Ovary (tissue), 9 donors: ENCODE results near the gene DOK6. TPM values are rescaled to one million over a fixed set of nuclear protein-coding genes. Genes with fewer than 3 reads are reported as not detected.

Source experiments
- DNase-seq, 5 donors: peaks; one replicate each; pipeline ENCODE4 v3.0.0-alpha.2; 2019 to 2020
- H3K27ac ChIP-seq, 2 donors: fragments of 200-600 bp; one replicate each; pipeline versions ENCODE4 v1.5.1 to v1.8.0; 2019 to 2022
- H3K27me3 ChIP-seq: fragments of 200-600 bp; one replicate; pipeline ENCODE4 v1.8.0; 2022
- H3K36me3 ChIP-seq: fragments of 200-600 bp; sonication (generic); one replicate; pipeline ENCODE4 v1.5.1; 2019
- H3K4me1 ChIP-seq: one replicate; pipeline ENCODE4 v1.8.1; 2013; ENCODE audit warnings: mild to moderate bottlenecking, moderate library complexity; ENCODE audit not compliant: insufficient read depth
- H3K4me3 ChIP-seq: fragments of 200-600 bp; sonication (generic); one replicate; pipeline ENCODE4 v1.5.1; 2017
- H3K9me3 ChIP-seq, 2 donors: fragments of 200-600 bp in 1 of 2; sonication (generic) in 1 of 2; one replicate each; pipeline versions ENCODE4 v1.5.1 to v1.8.1; 2013 to 2019; ENCODE audit warnings: mild to moderate bottlenecking in 1 of 2, moderate library complexity in 1 of 2
- EP300 ChIP-seq: sonication (generic); formaldehyde crosslinking; IDR thresholded peaks from one replicate; pipeline ENCODE4 v1.6.1; 2017; ENCODE audit warnings: antibody characterized with exemption
- POLR2A ChIP-seq: fragments of 450-650 bp; IDR thresholded peaks from one replicate; pipeline ENCODE4 v1.6.1; 2017; ENCODE audit warnings: antibody characterized with exemption, mild to moderate bottlenecking, moderate library complexity
- WGBS, 3 donors: extraction: QIAGEN DNeasy Blood & Tissue Kit in 1 of 3; methylation state at CpG; one replicate each; pipeline versions ENCODE4 v1.1.5 to v1.1.7; 2013 to 2017; 5-methylcytosine and 5-hydroxymethylcytosine counted together
- intact Hi-C, 4 donors: fragments of 100-400 bp; cut with DNase I; formaldehyde crosslinking; loops; one replicate each; pipeline versions ENCODE4 v1.11.0 to v1.15.1; 2022 to 2023
- polyA plus RNA-seq, 2 donors: library from polyadenylated mRNA; stranded (reverse); fragments of 200-250 nt in 1 of 2; fragments of 350-450 nt in 1 of 2; fragmentation: Illumina TruSeq in 1 of 2; extraction: RNeasy Lipid Tissue Mini Kit (QIAGEN cat#74804) in 1 of 2; gene quantifications; one replicate each; pipeline ENCODE4 v1.2.3, GENCODE V29; 2013 to 2014
- total RNA-seq, 7 donors: library from RNA; depleted of rRNA in 2 of 7; stranded (reverse); fragments of >200 nt in 2 of 7; fragmentation: NEBNext Ultra II Directional in 3 of 7; extraction: Animal tissue kit (Norgen Biotek cat#: 25700) in 3 of 7; gene quantifications; one replicate each; pipeline versions ENCODE4 v1.1.0 to v1.2.4, GENCODE V29; 2016 to 2023
- TF ChIP-seq, protein P1 (sequence below), 3 donors: fragments of 450-650 bp in 2 of 3; fragments of 200-600 bp in 1 of 3; IDR thresholded peaks; one replicate each; pipeline versions ENCODE4 v1.5.1 to v1.8.0; 2016 to 2022; ENCODE audit warnings: antibody characterized with exemption in 3 of 3, mild to moderate bottlenecking in 1 of 3
- donor health status: DM: no; HTN: no; CAD: no; lungs with moderate emphysema.
- donor health status: DM: no; HTN: no; CAD: no.
- donor health status: Bipolar disorder and iron deficiency.
- donor health status: DM: yes; HTN: yes; CAD: no.
- donor health status: DM: no; HTN: no; CAD: no.
- donor health status: DM: yes; HTN: yes; CAD: no.

Gene DOK6
- total and polyA plus RNA-seq, 9 donors: 1.3 to 4.4 (median 2.8) TPM

DNA sequence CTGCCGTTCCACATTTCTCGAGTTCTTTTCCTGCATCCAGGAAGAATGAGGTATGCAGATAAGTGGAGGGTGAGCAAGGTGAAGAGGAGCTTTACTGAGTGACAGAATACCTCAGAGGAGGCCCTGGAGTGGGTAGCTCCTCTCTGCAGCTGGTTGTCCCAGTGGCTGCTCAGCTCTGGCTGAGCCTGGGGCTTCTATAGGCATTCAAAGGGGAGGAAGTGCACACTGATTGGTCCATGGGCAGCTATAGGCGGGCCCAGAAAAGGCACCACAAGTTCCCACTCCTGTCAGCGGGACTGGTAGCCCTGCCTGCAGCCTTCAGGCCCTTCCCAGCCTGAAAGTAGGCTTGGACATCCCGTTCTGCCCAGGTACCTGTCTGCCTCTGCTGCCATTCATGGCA, 94.7 kb downstream of the DOK6 start:
- Histone ChIP-seq H3K4me1 (no peaks in the 10 kb centered on the region), H3K4me3 (no peak overlapping the region), H3K27ac (no peak overlapping the region), H3K36me3 (no peaks in the 10 kb centered on the region), H3K9me3 (no peaks in the 10 kb centered on the region), H3K27me3 (no peaks in the 10 kb centered on the region)
- 84 to 98% (median 89%) methylated on average over 5 of the region's 5 CpGs for WGBS, 3 donors
- intact Hi-C loops: no loop called here
- no peak for DNase-seq
- TF ChIP-seq, protein P1, sequence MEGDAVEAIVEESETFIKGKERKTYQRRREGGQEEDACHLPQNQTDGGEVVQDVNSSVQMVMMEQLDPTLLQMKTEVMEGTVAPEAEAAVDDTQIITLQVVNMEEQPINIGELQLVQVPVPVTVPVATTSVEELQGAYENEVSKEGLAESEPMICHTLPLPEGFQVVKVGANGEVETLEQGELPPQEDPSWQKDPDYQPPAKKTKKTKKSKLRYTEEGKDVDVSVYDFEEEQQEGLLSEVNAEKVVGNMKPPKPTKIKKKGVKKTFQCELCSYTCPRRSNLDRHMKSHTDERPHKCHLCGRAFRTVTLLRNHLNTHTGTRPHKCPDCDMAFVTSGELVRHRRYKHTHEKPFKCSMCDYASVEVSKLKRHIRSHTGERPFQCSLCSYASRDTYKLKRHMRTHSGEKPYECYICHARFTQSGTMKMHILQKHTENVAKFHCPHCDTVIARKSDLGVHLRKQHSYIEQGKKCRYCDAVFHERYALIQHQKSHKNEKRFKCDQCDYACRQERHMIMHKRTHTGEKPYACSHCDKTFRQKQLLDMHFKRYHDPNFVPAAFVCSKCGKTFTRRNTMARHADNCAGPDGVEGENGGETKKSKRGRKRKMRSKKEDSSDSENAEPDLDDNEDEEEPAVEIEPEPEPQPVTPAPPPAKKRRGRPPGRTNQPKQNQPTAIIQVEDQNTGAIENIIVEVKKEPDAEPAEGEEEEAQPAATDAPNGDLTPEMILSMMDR (IDR thresholded peaks at IDR 0.05): no peak
- TF ChIP-seq POLR2A (no peak), EP300 (no peak)

DNA sequence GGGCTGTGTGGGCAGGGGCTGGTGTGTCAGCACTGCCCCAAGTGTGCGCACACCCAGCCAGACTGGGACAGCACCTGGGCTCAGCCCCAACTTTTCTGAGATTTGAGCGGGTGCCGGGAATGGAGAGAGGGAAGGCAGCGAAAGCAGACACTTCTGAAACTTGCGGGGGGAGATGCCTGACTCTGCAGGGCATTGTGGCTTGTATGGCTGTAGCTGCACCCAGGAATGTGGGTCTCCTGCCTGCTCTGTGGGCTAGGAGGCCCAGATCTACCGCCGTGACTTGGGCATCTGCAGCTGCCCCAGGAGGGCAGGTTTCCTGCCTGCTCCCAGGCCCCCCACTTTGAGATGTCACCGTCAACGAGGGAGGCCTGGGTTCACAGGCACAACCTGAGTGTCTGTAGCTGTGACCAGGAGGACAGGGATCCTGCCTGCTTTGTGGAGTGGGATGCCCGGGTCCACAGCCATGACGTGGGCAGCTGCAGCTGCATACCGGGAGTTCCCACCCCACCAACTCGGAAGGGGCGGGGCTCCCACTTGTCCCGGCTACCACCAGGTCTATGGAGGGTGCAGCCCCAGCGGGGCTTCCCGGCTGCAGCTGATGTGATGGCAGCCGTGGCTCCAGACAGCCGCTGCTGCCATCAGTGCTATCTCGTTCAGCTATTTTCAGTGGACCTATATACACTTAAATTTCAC, 95.3 kb downstream of the DOK6 start:
- TF ChIP-seq EP300 (no peak), POLR2A (no peak)
- TF ChIP-seq, protein P1 (IDR thresholded peaks at IDR 0.05): no peak
- no peaks in the 10 kb centered on the region for H3K27me3 ChIP-seq
- H3K9me3 ChIP-seq: no peaks in the 10 kb centered on the region
- intact Hi-C loops: no loop called here
- DNase-seq: no peak
- H3K27ac ChIP-seq: no peak overlapping the region
- no peak overlapping the region for H3K4me3 ChIP-seq
- no peaks in the 10 kb centered on the region for H3K4me1 ChIP-seq
- WGBS, 3 donors: 91 to 92% (median 91%) methylated on average over 20 of the region's 20 CpGs
- no peaks in the 10 kb centered on the region for H3K36me3 ChIP-seq

DNA sequence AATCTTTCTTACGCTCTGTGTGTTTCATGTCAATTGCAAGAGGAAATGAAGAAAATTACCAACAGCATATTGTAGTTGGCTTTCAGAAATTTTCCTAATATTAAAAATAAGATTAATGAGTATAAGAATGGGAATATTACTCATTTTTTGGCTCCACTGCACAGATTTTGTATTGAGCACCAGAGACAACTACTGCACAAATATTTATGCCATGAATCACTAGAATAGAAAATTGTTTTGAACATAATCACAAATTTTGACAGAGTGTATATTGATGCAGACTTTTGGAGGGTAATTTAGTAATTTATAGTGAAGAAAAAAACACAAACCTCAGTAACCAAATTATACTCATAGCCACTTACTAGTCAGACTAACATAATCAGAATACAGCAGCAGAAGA, 118.3 kb downstream of the DOK6 start:
- DNase-seq: no peak
- no peaks in the 10 kb centered on the region for H3K9me3 ChIP-seq
- no peak overlapping the region for H3K27ac ChIP-seq
- H3K4me3 ChIP-seq: no peak overlapping the region
- TF ChIP-seq EP300 (no peak), POLR2A (no peak)
- TF ChIP-seq, protein P1 (IDR thresholded peaks at IDR 0.05): no peak
- H3K36me3 ChIP-seq: no peaks in the 10 kb centered on the region
- no peaks in the 10 kb centered on the region for H3K4me1 ChIP-seq
- H3K27me3 ChIP-seq: no peaks in the 10 kb centered on the region
- WGBS, 3 donors: 85 to 99% (median 96%) methylated on average over 1 of the region's 1 CpG
- intact Hi-C loops: no loop called here

DNA sequence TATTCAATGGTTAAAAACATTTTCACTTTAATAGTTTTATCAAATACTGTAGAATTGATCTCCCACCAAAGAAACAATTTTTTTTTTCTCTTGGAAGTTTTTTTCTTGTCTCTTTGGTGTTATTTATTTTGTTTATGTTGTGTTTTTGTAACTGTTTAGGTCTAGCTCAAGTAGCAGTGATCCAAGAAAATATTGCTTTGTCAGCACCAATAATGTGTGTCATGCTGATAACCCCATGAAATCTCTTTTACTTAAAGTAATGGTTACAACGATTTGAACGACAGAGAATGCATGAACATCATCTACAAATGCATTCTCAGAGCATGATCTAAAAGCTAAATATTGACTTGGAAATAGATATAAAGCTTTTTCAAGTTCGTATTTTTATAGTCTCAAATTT, 122.9 kb downstream of the DOK6 start:
- TF ChIP-seq, protein P1 (IDR thresholded peaks at IDR 0.05): no peak
- TF ChIP-seq POLR2A: no peak
- TF ChIP-seq EP300: no peak
- 73 to 88% (median 80%) methylated on average over 3 of the region's 3 CpGs for WGBS, 3 donors
- intact Hi-C loops: no loop called here

More for the DNA sequence above, 122.9 kb downstream of the DOK6 start:
- H3K9me3 ChIP-seq: no peaks in the 10 kb centered on the region
- no peaks in the 10 kb centered on the region for H3K27me3 ChIP-seq
- DNase-seq: no peak
- no peaks in the 10 kb centered on the region for H3K36me3 ChIP-seq
- H3K4me1 ChIP-seq: no peaks in the 10 kb centered on the region
- H3K27ac ChIP-seq: no peak overlapping the region
- H3K4me3 ChIP-seq: no peak overlapping the region
